ENCODE measurements around the gene TUSC2. TPM values are rescaled to one million over a fixed set of nuclear protein-coding genes. Genes with fewer than 3 reads are reported as not detected.

TUSC2 gene
- total RNA-seq, 1 experiment from 2014 or later = 35.3 TPM

DNA sequence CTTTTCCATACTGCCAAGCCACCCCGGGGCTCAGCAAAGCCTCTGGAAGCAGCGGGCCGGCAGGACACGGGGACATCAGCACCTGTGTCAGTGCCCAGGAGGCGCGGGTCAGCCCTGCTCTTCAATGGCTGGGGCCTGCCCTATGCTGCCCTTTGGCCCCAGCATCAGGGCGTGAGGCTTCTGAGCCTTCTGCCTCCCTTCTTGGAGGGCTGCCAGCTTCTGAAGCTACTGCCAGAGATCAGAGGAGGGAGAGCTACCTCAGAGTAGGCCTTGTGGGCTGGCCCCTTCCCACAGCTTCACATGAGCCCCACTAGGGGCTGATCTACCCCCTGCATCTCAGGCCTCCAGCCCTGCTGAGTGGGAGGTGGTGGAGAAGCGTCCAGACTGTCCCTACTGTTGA lies 44.3 kb upstream of the TUSC2 start:
- no peak for DNase-seq (ENCODE audit: low read depth, low spot score)
- Histone ChIP-seq H3K27ac (ENCODE audit: low read length) (no peak overlapping the region), H3K27me3 (ENCODE audit: control insufficient read depth, insufficient read depth, low read length) (no peaks in the 10 kb centered on the region), H3K4me3 (ENCODE audit: low read depth in 2 of 2, low read length in 2 of 2) (no peak overlapping the region), H3K4me1 (ENCODE audit: control insufficient read depth, insufficient read depth, low read length) (no peaks in the 10 kb centered on the region; the same call in 1 of the 2 replicates), H3K36me3 (ENCODE audit: control insufficient read depth, insufficient read depth, low read length) (no peaks in the 10 kb centered on the region), H3K9me3 (ENCODE audit: control insufficient read depth, insufficient read depth, low read depth, low read length) (no peaks in the 10 kb centered on the region)
- in situ Hi-C loops (cut with HindIII; ENCODE audit: low pct_unique_long_range_greater_than_20kb, low sequenced_read_pairs) = no loop called here
- BruUV-seq (replicated peaks) = no TSS peak
- ATAC-seq = no peak
- TF ChIP-seq TCF7L2 (IDR thresholded peaks at IDR 0.05; ENCODE audit: low read depth, low read length) (no peak), POLR2AphosphoS5 (IDR thresholded peaks at IDR 0.05; ENCODE audit: low read depth, low read length) (no peak), SIN3A (IDR thresholded peaks at IDR 0.05; ENCODE audit: borderline replicate concordance, insufficient read depth, low read depth, low read length) (no peak)
- TF ChIP-seq, protein P1, sequence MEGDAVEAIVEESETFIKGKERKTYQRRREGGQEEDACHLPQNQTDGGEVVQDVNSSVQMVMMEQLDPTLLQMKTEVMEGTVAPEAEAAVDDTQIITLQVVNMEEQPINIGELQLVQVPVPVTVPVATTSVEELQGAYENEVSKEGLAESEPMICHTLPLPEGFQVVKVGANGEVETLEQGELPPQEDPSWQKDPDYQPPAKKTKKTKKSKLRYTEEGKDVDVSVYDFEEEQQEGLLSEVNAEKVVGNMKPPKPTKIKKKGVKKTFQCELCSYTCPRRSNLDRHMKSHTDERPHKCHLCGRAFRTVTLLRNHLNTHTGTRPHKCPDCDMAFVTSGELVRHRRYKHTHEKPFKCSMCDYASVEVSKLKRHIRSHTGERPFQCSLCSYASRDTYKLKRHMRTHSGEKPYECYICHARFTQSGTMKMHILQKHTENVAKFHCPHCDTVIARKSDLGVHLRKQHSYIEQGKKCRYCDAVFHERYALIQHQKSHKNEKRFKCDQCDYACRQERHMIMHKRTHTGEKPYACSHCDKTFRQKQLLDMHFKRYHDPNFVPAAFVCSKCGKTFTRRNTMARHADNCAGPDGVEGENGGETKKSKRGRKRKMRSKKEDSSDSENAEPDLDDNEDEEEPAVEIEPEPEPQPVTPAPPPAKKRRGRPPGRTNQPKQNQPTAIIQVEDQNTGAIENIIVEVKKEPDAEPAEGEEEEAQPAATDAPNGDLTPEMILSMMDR (IDR thresholded peaks at IDR 0.05) = no peak
- TF ChIP-seq, protein P2, sequence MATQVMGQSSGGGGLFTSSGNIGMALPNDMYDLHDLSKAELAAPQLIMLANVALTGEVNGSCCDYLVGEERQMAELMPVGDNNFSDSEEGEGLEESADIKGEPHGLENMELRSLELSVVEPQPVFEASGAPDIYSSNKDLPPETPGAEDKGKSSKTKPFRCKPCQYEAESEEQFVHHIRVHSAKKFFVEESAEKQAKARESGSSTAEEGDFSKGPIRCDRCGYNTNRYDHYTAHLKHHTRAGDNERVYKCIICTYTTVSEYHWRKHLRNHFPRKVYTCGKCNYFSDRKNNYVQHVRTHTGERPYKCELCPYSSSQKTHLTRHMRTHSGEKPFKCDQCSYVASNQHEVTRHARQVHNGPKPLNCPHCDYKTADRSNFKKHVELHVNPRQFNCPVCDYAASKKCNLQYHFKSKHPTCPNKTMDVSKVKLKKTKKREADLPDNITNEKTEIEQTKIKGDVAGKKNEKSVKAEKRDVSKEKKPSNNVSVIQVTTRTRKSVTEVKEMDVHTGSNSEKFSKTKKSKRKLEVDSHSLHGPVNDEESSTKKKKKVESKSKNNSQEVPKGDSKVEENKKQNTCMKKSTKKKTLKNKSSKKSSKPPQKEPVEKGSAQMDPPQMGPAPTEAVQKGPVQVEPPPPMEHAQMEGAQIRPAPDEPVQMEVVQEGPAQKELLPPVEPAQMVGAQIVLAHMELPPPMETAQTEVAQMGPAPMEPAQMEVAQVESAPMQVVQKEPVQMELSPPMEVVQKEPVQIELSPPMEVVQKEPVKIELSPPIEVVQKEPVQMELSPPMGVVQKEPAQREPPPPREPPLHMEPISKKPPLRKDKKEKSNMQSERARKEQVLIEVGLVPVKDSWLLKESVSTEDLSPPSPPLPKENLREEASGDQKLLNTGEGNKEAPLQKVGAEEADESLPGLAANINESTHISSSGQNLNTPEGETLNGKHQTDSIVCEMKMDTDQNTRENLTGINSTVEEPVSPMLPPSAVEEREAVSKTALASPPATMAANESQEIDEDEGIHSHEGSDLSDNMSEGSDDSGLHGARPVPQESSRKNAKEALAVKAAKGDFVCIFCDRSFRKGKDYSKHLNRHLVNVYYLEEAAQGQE (IDR thresholded peaks at IDR 0.05; ENCODE audit: insufficient read depth in 1 of 2, low read depth in 2 of 2, low read length in 1 of 2) = no peak
- POLR2A ChIA-PET = no interaction called here
- CTCF ChIA-PET = no interaction called here
- intact Hi-C loops (cut with micrococcal nuclease; ENCODE audit: unreplicated experiment) = loop anchor here (10.0 kb wide), 1 partner anchor 172 kb away; no protein-coding TSS in a partner anchor

DNA sequence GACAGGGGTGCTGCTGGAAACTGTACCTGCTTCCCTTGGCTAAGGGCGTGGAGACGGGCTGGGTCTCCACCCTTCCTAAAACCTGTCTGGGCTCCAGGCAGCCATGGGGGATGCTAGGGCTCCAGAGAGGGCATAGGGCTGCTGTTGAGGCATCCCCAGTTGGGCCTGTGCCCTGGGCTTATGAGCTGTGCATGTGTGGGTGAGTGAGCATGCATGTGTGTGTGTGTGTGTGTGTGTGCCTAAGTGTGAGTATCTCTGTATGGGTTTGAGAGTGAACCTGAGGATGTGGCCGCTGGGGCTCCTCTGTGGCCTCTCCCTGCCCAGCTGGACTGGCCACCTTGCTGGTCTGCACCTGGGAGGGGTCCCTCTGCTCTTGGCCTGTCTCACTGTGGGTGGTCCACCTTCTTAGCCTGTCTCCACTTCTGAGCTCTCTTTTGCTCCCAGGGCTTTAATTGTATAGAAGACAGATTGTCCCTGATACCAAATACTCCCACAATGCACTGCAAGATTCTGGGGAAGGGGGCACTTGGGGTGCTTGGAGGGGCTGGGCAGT lies 43.2 kb upstream of the TUSC2 start:
- no peaks in the 10 kb centered on the region; the same call in 1 of the 2 replicates for H3K4me1 ChIP-seq (ENCODE audit: control insufficient read depth, insufficient read depth, low read length)
- no peaks in the 10 kb centered on the region for H3K9me3 ChIP-seq (ENCODE audit: control insufficient read depth, insufficient read depth, low read depth, low read length)
- no TSS peak for BruUV-seq (replicated peaks)
- in situ Hi-C loops (cut with HindIII; ENCODE audit: low pct_unique_long_range_greater_than_20kb, low sequenced_read_pairs) = no loop called here
- TF ChIP-seq, protein P1 (IDR thresholded peaks at IDR 0.05) = no peak
- TF ChIP-seq, protein P2 (IDR thresholded peaks at IDR 0.05; ENCODE audit: insufficient read depth in 1 of 2, low read depth in 2 of 2, low read length in 1 of 2) = no peak
- TF ChIP-seq SIN3A (IDR thresholded peaks at IDR 0.05; ENCODE audit: borderline replicate concordance, insufficient read depth, low read depth, low read length) (no peak), POLR2AphosphoS5 (IDR thresholded peaks at IDR 0.05; ENCODE audit: low read depth, low read length) (no peak), TCF7L2 (IDR thresholded peaks at IDR 0.05; ENCODE audit: low read depth, low read length) (no peak)
- POLR2A ChIA-PET = interaction anchor here (0.6 kb wide), 1 partner anchor 32 kb away, joined by 14 read pairs; no protein-coding TSS in a partner anchor
- DNase-seq (ENCODE audit: low read depth, low spot score) = no peak
- CTCF ChIA-PET = interaction anchor here (1.0 kb wide), 1 partner anchor 171 kb away, joined by 4 read pairs; no protein-coding TSS in a partner anchor
- no peaks in the 10 kb centered on the region for H3K27me3 ChIP-seq (ENCODE audit: control insufficient read depth, insufficient read depth, low read length)
- no peak overlapping the region for H3K4me3 ChIP-seq (ENCODE audit: low read depth in 2 of 2, low read length in 2 of 2)
- ATAC-seq = no peak
- intact Hi-C loops (cut with micrococcal nuclease; ENCODE audit: unreplicated experiment) = loop anchor here (10.0 kb wide), 1 partner anchor 174 kb away; no protein-coding TSS in a partner anchor
- no peaks in the 10 kb centered on the region for H3K36me3 ChIP-seq (ENCODE audit: control insufficient read depth, insufficient read depth, low read length)
- H3K27ac ChIP-seq (ENCODE audit: low read length) = no peak overlapping the region

All from Panc1 (cell line).